Keratinocyte (primary cell): ENCODE data around the gene SLC44A1. TPM values are rescaled to one million over a fixed set of nuclear protein-coding genes. Genes with fewer than 3 reads are reported as not detected.

ENCODE experiments used
- DNase-seq: peaks from one replicate; pipeline ENCODE4 v3.0.0-alpha.2; 2011; ENCODE audit warnings: low read depth, missing footprints, low spot score
- FAIRE-seq: peaks from 2 replicates; lab custom pipeline; 2011; peaks lifted over from hg19 to GRCh38; lab: Jason Lieb, UNC
- H2AFZ ChIP-seq: 2 replicates; pipeline ENCODE4 v1.6.0; 2012; ENCODE audit warnings: low read length, control low read depth, inconsistent platforms; ENCODE audit not compliant: control insufficient read depth
- H3K27ac ChIP-seq: 2 replicates; pipeline ENCODE4 v1.5.1; 2011; ENCODE audit warnings: low read length; ENCODE audit not compliant: control insufficient read depth, insufficient read depth
- H3K27me3 ChIP-seq: 3 replicates; pipeline ENCODE4 v1.6.0; 2011; ENCODE audit warnings: low read length; ENCODE audit not compliant: control insufficient read depth, insufficient read depth; ENCODE audit errors: extremely low read depth
- H3K36me3 ChIP-seq, 2 experiments: 2 replicates in 1 of 2; 3 replicates in 1 of 2; pipeline ENCODE4 v1.5.1; 2011; ENCODE audit warnings: low read length in 2 of 2, mild to moderate bottlenecking in 1 of 2; ENCODE audit not compliant: control insufficient read depth in 2 of 2, insufficient read depth in 2 of 2; ENCODE audit errors: extremely low read depth in 1 of 2
- H3K4me1 ChIP-seq: 3 replicates; pipeline ENCODE4 v1.5.1; 2011; ENCODE audit warnings: low read length; ENCODE audit not compliant: control insufficient read depth, insufficient read depth; ENCODE audit errors: extremely low read depth
- H3K4me2 ChIP-seq: 3 replicates; pipeline ENCODE4 v1.6.0; 2011; ENCODE audit warnings: low read depth, low read length; ENCODE audit not compliant: control insufficient read depth, insufficient read depth; ENCODE audit errors: extremely low read depth
- H3K4me3 ChIP-seq, 3 experiments: fragments of 200-600 bp in 1 of 3; sonication (generic) in 1 of 3; 2 replicates in 2 of 3; 3 replicates in 1 of 3; pipeline ENCODE4 v1.5.1; 2011 to 2016; ENCODE audit warnings: low read length in 3 of 3, mild to moderate bottlenecking in 3 of 3, control low read depth in 2 of 3, inconsistent platforms in 1 of 3, low read depth in 1 of 3, mixed read lengths in 1 of 3, mixed run types in 1 of 3, moderate library complexity in 1 of 3; ENCODE audit not compliant: control insufficient read depth in 2 of 3, insufficient read depth in 2 of 3; ENCODE audit errors: extremely low read depth in 1 of 3
- H3K79me2 ChIP-seq: 2 replicates; pipeline ENCODE4 v1.6.0; 2012; ENCODE audit warnings: low read length; ENCODE audit not compliant: control insufficient read depth, insufficient read depth
- H3K9ac ChIP-seq: 3 replicates; pipeline ENCODE4 v1.6.0; 2011; ENCODE audit warnings: low read length; ENCODE audit not compliant: control insufficient read depth, insufficient read depth; ENCODE audit errors: extremely low read depth
- H3K9me1 ChIP-seq: 3 replicates; pipeline ENCODE4 v1.6.0; 2011; ENCODE audit warnings: low read length; ENCODE audit not compliant: control insufficient read depth, insufficient read depth; ENCODE audit errors: extremely low read depth
- H3K9me3 ChIP-seq: 2 replicates; pipeline ENCODE4 v1.5.1; 2012; ENCODE audit warnings: low read depth, low read length; ENCODE audit not compliant: control insufficient read depth
- H4K20me1 ChIP-seq: 3 replicates; pipeline ENCODE4 v1.6.0; 2011; ENCODE audit warnings: low read length; ENCODE audit not compliant: control insufficient read depth, insufficient read depth; ENCODE audit errors: extremely low read depth
- EZH2 ChIP-seq: IDR thresholded peaks from one replicate; pipeline ENCODE4 v1.6.1; 2012; ENCODE audit warnings: inconsistent platforms, mild to moderate bottlenecking, low read length, moderate library complexity
- dilution Hi-C: fragments of 300-500 bp; cut with MboI; formaldehyde crosslinking; loops from one replicate; pipeline ENCODE4 v1.7.0; 2020; ENCODE audit warnings: low sequenced_read_pairs; ENCODE audit not compliant: extremely low pct_ligation_motif_present
- polyA plus RNA-seq, 5 experiments: library from polyadenylated mRNA; depleted of rRNA in 3 of 5; stranded (reverse) in 3 of 5; stranded (forward) in 1 of 5; unstranded in 1 of 5; fragments of >200 nt; gene quantifications; 1 replicate in 1 of 5; 2 replicates in 3 of 5; 3 replicates in 1 of 5; pipeline versions ENCODE4 v1.2.1 to v1.2.3, GENCODE V29; 2011 to 2012; ENCODE audit warnings: missing spikeins in 2 of 5, low read depth in 1 of 5, low replicate concordance in 1 of 5
- TF ChIP-seq, protein P1 (sequence below), 3 experiments: IDR thresholded peaks in 1 of 3; conservative IDR thresholded peaks in 1 of 3; optimal IDR thresholded peaks in 1 of 3; 2 replicates in 2 of 3; 3 replicates in 1 of 3; pipeline versions ENCODE3 to v1.5.1; 2011; ENCODE audit warnings: low read length in 3 of 3, mild to moderate bottlenecking in 3 of 3, moderate library complexity in 2 of 3, control low read depth in 1 of 3, inconsistent platforms in 1 of 3; ENCODE audit not compliant: insufficient read depth in 2 of 3; ENCODE audit errors: extremely low read depth in 1 of 3

Gene SLC44A1
- polyA plus RNA-seq, 1 donor (not counting 4 experiments of a cell fraction or from before 2014, with no cell fraction given), result 22.9 TPM

- no peak for DNase-seq
- Histone ChIP-seq H3K9me1 (no peaks in the 10 kb centered on the region), H3K4me3 (no peak overlapping the region), H3K36me3 (no peaks in the 10 kb centered on the region), H2AFZ (no peak overlapping the region), H3K79me2 (no peaks in the 10 kb centered on the region), H3K27ac (no peak overlapping the region), H3K27me3 (no peaks in the 10 kb centered on the region), H3K4me2 (no peak overlapping the region), H4K20me1 (no peaks in the 10 kb centered on the region), H3K9ac (no peak overlapping the region), H3K4me1 (no peaks in the 10 kb centered on the region), H3K9me3 (no peaks in the 10 kb centered on the region)
- TF ChIP-seq EZH2, result no peak
- TF ChIP-seq, protein P1, sequence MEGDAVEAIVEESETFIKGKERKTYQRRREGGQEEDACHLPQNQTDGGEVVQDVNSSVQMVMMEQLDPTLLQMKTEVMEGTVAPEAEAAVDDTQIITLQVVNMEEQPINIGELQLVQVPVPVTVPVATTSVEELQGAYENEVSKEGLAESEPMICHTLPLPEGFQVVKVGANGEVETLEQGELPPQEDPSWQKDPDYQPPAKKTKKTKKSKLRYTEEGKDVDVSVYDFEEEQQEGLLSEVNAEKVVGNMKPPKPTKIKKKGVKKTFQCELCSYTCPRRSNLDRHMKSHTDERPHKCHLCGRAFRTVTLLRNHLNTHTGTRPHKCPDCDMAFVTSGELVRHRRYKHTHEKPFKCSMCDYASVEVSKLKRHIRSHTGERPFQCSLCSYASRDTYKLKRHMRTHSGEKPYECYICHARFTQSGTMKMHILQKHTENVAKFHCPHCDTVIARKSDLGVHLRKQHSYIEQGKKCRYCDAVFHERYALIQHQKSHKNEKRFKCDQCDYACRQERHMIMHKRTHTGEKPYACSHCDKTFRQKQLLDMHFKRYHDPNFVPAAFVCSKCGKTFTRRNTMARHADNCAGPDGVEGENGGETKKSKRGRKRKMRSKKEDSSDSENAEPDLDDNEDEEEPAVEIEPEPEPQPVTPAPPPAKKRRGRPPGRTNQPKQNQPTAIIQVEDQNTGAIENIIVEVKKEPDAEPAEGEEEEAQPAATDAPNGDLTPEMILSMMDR (optimal IDR thresholded peaks at IDR 0.05 in 1 of 3, IDR thresholded peaks at IDR 0.05 in 1 of 3, conservative IDR thresholded peaks at IDR 0.05 in 1 of 3; ENCODE audit: extremely low read depth in 1 of 3, insufficient read depth in 2 of 3, low read length in 3 of 3), result no peak
- no peak for FAIRE-seq
- dilution Hi-C loops, result no loop called here
Measured at GRCh38 chr9:105392531-105392930, 148.1 kb downstream of the SLC44A1 start.

DNA sequence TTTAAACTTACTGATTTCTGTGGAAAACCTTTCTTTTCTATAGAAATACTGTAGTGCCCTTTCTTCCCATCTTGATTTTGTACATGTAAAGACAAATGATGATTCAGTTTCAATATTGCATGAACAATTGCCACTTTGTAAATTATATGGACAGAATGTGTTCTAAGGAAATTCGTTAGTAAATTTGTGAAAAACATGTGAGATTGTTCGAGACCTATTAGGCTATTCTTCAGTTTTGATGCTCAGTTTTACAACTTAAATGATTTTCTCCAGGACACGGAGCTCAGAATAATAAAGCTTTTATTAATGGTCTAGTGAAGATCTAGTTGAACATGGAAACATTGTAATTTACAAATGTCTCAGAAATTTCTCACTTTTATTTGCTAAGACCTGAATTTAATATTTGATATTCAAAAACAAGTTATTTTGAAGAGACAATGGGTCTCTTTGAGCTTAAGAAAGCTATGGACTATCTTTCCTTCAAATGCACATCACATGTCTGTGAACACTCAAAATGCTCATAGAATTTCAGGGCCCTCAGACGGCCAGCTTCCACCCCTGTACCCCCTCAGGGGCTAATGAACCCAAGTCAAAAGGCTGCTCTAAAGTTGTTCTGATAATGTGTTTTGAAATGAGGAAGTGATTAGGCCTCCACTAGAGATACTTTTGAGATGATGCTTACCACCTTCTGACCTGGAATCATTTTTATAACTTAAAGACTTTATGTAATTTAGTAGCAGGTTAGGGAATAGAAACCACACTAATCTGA, 149.3 kb downstream of the SLC44A1 start:
- TF ChIP-seq EZH2, result no peak
- TF ChIP-seq, protein P1 (optimal IDR thresholded peaks at IDR 0.05 in 1 of 3, IDR thresholded peaks at IDR 0.05 in 1 of 3, conservative IDR thresholded peaks at IDR 0.05 in 1 of 3; ENCODE audit: extremely low read depth in 1 of 3, insufficient read depth in 2 of 3, low read length in 3 of 3), result no peak
- Histone ChIP-seq H3K79me2 (no peaks in the 10 kb centered on the region), H3K36me3 (no peaks in the 10 kb centered on the region), H3K4me1 (no peaks in the 10 kb centered on the region), H3K4me2 (no peak overlapping the region), H3K27ac (no peak overlapping the region), H2AFZ (no peak overlapping the region), H3K9me1 (no peaks in the 10 kb centered on the region), H4K20me1 (no peaks in the 10 kb centered on the region), H3K9me3 (no peaks in the 10 kb centered on the region), H3K9ac (no peak overlapping the region), H3K27me3 (no peaks in the 10 kb centered on the region), H3K4me3 (no peak overlapping the region)
- DNase-seq (no peak), FAIRE-seq (no peak)
- dilution Hi-C loops, result no loop called here
